DMS53 (cell line): ENCODE measurements around the gene CNDP2.
"Not testable (repeated sequence)": the region's sequence is repeated elsewhere in the genome, so short reads cannot be mapped to it uniquely, and the experiment has no call there.

Experiments
- DNase-seq: peaks from one replicate; lab custom pipeline; 2025; lab: John Stamatoyannopoulos, UW

The CNDP2 gene

DNA sequence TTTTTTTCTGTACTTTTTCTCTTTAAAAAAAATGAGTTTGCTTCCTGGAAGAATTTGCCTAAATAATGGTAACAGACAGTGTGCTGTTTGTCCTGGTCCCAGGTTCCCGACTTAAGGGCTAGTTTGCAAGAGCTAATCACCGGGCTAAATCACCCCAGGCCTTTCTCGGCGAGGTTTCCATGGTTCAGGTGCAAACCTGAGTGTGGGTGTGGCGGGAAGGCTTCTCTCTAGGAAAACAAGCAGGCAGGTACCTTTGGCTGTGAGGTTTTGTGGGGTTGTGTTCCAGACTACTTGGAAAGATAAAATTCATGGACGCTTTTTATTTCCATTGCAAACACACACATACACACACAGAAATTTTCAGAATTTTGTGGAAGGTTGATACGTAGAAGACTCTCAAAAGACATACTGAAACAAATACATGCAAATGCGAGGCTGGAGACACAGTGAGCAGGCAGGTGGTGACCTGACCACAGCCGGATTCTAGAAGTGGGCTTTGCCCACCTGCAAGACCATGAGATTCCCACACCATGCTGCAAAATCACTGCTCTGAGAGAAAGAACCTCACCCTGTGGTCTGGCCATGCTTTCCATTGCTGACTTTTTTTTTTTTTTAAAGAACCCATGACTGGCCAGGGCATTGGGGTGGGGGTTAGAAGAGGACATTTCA is 39.0 kb downstream of the CNDP2 start:
- no peak for DNase-seq

DNA sequence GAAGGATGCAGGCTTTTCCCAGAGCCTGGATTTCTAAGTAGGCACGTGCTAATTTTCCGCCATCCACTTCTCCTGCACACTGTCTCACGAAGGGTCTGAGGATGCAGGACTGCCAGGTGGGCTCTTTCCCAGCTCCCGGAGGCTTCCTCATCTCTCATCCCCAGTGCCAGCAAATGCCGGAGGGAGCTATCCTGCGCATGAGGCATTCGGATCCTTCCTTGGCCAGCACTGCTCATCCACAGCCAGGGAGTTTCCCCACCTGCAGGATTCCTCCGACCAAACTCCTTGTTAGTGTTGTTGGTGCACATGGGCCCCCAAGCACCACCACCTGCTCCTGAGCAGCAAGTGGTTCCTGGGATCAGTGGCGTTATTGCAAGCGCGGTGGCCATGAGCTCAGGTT is 43.1 kb downstream of the CNDP2 start:
- no peak for DNase-seq

DNA sequence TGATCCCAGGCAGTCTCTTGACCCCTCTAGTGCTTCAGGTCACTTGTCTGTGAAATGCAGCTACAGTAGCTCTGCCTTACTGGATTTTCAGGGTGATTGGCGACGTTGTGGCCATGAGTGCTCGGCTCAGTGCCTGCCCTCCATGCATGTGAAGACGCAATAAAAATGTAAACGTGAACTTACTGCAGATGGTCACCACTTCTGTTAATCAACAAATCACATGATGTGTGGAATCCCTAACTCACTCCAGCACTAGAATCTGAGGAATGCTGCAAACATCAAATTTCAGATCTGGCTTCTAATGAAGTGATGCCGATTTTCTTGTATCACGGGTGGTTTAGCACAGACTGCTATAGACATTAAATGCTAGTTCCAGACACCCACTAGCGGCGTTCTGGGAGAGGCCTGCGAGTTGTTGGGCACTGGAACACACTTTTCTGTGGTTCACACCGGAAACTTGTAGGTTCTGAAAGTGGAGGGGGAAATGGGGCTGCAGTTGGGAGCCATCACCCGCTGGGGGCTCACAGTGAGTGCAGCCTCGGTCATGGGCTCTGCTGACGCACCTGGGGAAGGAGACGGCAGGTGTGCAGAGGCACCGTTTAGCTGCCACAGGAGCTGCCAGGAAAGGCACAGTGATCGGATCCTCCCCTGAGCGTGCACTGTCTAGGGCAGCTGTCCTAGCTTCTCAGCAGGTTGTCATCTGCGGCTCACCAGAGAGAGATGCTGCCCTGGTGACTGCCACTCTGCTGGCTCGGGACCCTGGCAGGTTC is 44.7 kb downstream of the CNDP2 start:
- peak; percentile 53 for DNase-seq

DNA sequence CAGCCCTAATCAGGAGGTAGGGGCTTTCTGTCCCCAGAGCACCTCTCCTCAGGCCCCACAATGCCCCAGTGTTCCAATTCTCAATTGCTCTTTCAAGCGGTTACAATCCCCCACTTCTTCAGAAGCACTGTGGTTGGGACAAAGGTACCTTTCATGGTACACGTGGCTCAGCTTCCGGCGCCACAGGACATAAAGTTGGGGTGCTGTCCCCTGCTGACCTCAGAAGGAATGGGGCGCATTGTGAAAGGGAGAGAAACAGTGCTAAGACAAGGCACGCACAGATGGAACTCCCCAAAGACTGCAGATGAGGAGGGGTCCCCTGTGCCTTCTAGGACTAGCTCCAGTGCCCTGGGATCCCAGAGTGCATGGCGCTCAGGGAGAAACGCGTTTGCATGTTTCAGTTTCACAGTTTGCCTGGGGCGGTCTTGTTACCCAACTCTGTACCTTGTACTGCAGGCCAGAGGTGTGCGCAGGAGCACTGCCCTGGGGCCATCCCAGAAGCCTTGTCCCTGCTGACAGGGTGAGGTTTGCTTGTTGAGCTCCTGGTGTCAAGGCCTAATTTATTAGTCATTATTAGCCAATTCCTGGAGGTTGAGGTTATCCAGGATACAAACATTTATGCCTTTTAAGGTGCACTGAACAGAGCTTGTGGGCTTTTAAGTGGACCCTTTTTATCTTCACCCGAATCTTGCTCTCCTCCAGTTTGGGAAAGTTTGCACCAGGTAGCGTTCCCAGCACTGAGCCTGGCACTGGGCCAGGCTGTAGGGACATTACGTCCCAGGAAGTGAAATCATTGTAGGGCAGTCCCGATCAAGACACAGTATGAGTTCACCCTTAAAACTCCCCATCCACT is 45.8 kb downstream of the CNDP2 start:
- no peak for DNase-seq

DNA sequence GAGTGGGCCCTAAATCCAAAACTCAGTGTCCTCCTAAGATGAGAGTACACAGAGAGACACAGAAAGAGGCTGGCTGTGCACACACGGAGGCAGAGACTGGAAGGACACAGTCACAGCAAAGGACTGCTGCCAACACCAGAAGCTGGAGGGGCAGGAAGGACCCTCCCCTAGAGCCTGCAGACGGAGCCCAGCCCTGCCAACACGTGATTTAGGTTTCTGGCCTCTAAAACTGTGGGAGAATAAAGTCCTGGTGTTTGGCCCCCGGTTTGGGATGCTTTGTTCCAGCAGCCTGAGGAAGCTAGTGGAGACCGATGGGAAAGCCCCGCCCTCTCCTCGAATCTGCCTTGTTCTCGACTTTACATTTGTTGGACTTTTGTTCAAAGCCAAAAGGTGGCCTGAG is 48.7 kb downstream of the CNDP2 start:
- DNase-seq: no peak

DNA sequence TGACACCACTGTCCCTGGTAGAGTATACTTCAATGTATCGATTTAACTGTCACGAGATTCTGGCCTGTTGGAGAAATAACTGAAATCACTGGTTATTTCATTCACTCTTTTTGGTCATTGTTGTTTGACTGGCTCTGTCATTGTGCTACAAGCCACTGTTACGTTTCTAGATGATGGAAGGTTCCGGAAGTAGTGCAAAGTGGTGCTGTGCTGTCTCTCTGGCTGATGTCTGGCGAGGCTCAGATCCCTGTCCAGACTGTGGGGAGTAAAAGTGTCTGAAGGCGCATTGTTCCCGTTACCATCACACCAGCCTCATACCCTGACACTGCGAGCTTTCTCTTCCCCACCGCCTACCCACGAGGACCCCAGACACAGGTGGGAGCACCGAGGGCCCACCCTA is 49.8 kb downstream of the CNDP2 start:
- no peak for DNase-seq

DNA sequence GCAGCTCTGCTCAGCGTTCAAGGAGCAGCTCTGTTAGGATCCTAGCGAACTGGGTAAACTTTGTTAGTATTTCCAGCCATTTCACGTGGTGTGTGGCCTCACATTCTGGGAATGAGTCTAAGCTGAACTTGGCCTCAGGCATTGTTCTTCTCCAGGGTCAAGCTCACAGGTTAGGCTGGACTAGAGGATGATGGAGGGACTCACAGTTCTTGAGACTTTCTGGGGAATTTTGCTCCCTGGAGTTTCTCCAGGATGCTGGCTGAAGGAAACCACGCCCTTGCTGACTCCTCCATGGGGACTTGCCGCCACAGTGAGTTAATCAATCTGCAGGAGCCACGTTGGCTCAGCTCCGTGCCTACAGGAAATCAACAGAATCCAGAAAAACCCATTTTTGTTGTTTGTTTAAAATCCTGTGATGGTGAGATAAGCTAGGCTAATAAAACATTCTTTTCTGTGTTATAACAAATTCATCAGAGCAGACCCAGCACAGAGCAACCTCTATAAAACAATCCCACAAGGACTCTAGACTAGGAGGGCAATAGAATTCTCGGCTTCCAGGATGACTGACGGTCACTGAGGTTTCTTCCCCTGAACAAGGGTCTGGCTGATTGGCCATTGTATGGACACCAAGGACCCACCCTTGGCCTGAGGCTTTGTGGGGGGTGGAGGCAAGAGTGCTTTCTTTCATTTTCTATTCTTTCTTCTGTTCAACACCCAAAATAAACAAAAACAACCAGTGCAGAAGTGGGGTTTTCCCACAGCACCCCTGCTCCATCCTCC is 50.8 kb downstream of the CNDP2 start:
- DNase-seq: no peak

DNA sequence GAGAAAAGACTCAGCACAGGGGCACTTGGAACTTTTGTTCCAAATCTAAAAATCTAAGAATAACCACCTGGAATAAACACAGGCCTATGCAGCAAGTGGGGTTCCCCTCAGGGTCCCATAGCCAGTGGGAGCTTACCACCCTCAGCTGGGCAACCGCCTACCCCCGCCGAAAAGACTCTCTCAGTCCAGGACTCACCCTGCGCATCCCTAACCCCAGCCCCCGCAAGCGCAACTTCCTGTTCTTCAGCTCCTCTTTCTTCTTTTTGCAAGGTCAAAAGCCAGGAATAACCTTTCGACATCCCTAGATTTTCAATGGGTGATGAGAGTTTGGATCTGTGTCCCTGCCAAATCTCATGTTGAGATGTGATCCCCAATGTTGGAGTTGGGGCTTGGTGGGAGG is 51.7 kb downstream of the CNDP2 start:
- no peak for DNase-seq

DNA sequence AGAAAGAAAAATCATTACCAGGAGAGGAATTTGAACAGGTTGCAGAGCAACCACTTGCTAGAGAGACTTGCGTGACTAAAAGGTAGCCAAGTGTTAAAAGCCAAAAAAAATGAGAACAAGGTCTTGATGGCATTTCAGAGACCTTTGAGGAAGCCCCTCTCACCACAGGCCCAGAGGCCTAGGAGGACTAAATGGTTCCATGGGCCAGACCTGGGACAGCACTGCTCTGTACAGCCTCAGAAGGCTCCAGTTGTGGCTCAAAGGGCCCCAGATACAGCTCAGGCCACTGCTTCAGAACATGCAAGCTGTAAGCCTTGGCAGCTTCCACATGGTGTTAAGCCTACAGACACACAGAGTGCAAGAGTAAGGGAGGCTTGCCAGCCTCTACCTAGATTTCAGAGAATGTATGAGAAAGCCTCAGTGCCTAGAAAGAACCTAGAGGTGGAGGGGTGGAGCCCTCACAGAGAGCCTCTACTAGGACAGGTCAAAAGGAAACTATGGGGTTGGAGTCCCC is 53.5 kb downstream of the CNDP2 start:
- no peak for DNase-seq

DNA sequence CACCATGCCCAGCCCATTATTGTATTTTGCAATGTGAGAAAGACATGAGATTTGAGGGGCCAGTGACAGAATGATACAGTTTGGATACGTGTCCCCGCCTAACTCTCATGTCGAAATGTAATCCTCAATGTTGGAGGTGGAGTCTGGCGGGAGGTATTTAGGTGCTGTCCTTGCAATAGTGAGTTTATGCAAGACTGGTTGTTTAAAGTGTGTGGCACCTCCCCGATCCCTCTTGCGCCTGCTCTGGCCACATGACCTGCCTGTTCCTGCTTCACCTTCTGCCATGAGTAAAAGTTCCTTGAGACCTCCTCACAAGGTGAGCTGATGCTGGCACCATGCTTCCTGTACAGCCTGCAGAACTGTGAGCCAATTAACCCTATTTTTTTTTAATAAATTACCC is 54.7 kb downstream of the CNDP2 start:
- no peak for DNase-seq

DNA sequence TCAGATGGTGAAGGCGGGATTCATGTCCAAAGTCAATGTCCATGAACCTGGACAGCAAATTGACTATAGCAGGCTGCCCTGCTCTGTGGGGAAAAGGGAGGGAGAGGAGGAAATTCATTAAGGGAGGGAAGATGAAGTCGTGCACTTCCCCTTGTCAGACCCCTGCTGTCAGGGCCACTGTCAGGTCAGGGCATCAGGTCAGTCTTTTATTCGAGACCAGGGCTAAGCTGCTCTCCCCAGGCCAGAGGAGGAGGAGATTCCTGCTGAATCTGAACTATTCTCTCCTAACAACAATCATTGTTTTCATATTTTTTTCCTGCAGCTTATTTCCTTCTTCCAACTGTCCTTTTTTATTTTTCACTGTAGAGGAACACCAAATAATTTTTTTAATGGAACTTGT is 55.3 kb downstream of the CNDP2 start:
- no peak for DNase-seq

DNA sequence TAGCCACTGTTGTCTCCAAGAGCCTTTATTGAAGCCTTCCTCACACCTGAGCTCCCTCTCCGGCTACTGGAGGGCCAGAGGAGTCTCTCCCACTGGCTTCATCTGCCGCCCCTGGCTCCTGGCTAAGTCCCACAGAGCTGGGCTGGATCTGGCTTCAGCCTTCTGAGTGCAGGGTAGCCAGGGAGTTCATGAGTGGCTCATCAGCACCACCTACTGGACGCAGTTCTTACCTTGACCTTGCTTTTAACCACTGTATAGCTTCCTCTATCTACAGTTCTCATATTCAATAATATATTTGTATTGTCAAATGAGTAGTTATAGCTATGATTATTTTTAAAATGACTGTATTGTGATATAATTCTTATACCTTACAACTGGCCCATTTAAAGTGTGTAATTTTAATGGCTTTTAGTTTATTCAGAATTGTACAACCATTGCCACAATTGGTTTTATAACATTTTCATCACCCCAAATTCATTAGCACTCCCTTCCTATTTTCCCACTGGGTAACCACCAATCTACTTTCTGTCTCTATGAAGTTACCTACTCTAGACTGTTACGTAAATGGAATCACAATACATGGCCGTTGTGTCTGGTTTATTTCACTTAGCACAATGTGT is 55.9 kb downstream of the CNDP2 start:
- DNase-seq: peak; percentile 94

DNA sequence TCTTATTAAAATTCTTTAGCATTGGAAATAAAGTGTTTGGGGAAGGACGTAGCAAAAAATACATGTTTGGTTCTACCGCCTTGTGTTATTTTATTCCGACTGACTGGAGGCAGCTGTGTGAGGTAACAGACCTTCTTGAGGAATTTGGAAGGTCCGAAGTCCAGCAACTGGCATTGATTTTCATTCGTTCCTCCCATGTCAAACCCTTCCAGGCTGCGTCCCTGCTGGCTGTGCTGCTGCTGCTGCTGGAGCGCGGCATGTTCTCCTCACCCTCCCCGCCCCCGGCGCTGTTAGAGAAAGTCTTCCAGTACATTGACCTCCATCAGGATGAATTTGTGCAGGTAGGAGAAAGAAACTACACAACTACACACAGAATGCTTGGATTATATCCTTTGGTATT is 60.0 kb downstream of the CNDP2 start:
- DNase-seq: no peak

DNA sequence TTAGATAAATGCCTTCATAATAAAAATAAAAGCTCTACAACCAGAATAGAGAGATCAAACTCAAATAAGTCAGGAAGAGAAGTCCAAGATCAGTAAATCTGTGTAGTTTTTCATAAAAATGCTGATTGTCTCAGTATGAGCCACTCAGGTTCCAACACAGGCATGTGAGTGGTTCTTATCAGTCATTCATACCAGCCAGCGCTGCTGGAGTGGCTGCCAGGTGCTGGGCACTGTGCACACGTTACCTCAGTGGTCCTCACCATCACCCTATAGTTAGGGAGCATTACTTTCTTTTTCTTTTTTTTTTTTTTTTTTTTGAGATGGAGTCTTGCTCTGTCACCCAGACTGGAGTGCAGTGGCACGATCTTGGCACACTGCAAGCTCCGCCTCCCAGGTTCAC is 61.9 kb downstream of the CNDP2 start:
- DNase-seq: peak; percentile 34

DNA sequence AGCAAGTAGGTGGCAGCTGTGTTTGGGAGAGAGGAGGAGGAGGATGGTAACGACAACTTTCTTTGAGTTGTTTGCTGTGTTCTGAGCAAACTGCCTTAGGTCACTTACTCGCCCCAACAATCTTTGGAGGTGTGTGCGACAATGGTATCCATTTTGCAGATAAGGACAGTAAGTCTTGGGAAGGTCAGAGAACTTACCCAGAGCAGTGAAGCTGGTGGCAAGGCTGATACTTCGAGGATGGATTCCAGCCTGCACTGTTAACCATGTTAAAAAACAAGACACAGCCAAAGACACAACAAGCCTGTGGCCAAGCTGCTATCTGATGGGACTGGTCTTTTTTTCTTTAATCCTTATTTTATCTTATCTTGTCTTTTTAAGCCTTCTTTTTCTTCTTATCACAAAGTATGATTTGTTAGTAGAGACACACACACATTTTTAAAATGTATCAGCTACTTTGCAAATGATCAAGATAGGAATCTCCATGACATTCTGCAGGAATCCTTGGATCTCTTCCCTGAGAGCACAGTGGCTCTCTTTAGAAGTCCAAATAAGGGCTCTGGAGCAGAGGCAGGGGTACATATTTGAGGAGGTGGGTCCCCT is 66.1 kb downstream of the CNDP2 start:
- DNase-seq: no peak

DNA sequence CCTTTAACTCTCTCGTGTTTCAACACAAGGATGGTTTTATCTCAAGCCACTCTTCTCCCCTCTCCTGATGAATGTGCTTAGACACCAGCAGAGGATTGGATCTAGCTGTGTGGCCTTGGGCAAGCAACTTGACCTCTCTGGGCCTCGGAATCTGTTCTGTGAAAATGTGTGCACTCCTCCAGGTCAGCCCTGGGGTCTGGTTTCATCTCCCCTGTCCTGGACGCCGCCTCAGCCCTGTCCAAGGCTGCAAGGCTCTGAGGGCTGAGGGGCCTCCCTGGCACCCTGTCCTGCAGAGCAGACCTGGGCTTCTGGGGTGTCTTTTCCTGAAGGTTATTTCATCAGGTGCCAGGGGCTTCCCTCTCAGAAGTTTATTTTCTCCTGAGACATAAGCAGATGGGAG is 66.6 kb downstream of the CNDP2 start:
- DNase-seq: no peak

DNA sequence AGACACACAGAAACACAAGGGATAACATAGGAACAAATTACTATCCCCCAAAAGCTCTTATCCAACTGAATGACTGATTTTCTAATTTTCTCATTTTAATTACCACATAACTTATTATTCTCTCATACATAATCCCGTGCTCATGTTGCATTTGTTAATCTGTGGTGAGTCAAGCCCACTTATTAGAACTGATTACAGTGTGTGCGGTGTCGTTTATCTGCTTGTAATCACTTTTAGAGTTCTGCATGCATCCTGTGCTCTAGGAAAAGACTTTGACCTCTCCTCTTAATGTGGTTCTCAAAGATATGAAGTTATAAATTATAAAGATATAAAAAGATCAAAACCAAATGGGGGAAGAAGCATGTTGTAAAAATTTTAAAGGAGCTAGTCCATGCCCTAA is 67.8 kb downstream of the CNDP2 start:
- no peak for DNase-seq

DNA sequence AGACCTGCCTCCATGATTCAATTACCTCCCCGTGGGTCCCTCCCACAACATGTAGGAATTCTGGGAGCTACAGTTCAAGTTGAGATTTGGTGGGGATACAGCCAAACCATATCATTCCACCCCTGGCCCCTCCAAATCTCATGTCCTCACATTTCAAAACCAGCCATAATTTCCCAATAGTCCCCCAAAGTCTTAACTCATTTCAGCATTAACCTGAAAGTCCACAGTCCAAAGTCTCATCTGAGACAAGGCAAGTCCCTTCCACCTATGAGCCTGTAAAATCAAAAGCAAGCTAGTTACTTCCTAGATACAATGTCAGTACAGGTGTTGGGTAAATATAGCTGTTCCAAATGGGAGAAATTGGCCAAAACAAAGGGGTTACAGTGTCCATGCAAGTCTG is 69.0 kb downstream of the CNDP2 start:
- not testable (repeated sequence) for DNase-seq

DNA sequence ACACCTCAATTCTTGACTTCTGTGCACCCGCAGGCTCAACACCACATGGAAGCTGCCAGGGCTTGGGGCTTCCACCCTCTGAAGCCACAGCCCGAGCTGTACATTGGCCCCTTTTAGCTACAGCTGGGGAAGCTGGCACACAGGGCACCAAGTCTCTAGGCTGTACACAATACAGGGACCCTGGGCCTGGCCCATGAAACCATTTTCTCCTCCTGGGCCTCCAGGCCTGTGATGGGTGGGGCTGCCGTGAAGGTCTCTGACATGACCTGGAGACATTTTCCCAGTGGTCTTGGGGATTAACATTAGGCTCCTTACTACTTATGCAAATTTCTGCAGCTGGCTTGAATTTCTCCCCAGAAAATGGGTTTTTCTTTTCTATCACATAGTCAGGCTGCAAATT is 69.8 kb downstream of the CNDP2 start:
- not testable (repeated sequence) for DNase-seq

DNA sequence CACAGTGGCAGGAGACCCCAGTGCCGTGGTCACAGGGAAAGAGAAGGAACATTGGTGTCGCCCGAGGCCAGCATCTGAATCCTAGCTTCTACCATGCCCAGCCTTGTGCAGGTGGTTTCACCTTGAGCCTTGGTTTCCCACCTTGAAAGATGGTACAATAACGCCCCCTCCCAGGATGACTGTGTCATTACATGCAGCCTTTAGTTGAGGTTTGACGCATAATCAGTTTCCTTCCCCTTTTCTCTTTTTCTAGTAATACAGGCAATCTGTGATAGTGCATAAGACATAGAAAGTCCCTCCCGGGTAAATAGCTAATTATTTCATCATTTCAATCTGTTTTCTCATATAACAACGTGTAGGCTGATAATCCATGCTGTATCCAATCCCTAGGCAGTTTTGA is 71.7 kb downstream of the CNDP2 start:
- peak; percentile 33 for DNase-seq

DNA sequence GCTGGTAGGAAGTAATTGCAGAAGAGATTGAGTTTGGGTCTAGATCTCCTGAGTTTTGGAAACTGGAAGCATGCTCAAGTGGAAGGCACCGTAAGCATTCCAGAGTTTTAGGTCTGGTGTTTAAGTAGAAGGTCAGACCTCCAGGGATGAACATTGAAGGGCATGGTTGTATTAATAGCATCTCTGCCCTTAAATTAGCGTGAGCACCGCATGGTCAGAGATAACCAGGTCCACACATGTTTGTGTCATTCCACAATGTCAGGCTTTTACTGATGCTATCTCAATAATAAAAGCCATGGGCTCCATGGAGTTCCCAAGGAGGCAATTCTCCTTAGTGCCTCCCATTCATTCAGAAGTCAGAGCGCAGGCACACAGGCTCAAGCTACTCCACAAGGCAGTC is 73.2 kb downstream of the CNDP2 start:
- DNase-seq: no peak
